Type B pancreatic cell (in vitro differentiated cells): Measurements from ENCODE around the gene OR4K14. TPM values are rescaled to one million over a fixed set of nuclear protein-coding genes. Genes with fewer than 3 reads are reported as not detected.
"Not testable (repeated sequence)": the region's sequence is repeated elsewhere in the genome, so short reads cannot be mapped to it uniquely, and the experiment has no call there.

Experiments
- DNase-seq: peaks from one replicate; pipeline ENCODE4 v3.0.0; 2021; ENCODE audit warnings: mixed read lengths; ENCODE audit not compliant: unreplicated experiment; ENCODE audit errors: extremely low spot score
- H3K27ac Mint-ChIP-seq: 2 replicates; pipeline ENCODE4 v1.8.0; 2021; ENCODE audit warnings: mild to moderate bottlenecking, mixed read lengths
- H3K27me3 Mint-ChIP-seq: 2 replicates; pipeline ENCODE4 v1.8.0; 2021; ENCODE audit warnings: mixed read lengths
- H3K36me3 Mint-ChIP-seq: 2 replicates; pipeline ENCODE4 v1.8.0; 2021; ENCODE audit warnings: mixed read lengths
- H3K4me1 Mint-ChIP-seq: one replicate; pipeline ENCODE4 v1.8.0; 2021; ENCODE audit warnings: mixed read lengths; ENCODE audit not compliant: unreplicated experiment
- H3K4me3 Mint-ChIP-seq: 2 replicates; pipeline ENCODE4 v1.8.0; 2021; ENCODE audit warnings: mild to moderate bottlenecking, mixed read lengths
- H3K9me3 Mint-ChIP-seq: 2 replicates; pipeline ENCODE4 v1.8.0; 2021; ENCODE audit warnings: mixed read lengths
- total RNA-seq: library from RNA; stranded (reverse); gene quantifications from 2 replicates; pipeline ENCODE4 v1.2.1, GENCODE V29; 2021; ENCODE audit warnings: low replicate concordance
- TF ChIP-seq, protein P1 (sequence below): fragments of 200-600 bp; sonication (generic); conservative IDR thresholded peaks from 2 replicates; pipeline ENCODE4 v1.5.0; 2021; ENCODE audit warnings: antibody characterized with exemption, mild to moderate bottlenecking

OR4K14 gene
- total RNA-seq, 1 donor from 2014 or later = not detected

DNA sequence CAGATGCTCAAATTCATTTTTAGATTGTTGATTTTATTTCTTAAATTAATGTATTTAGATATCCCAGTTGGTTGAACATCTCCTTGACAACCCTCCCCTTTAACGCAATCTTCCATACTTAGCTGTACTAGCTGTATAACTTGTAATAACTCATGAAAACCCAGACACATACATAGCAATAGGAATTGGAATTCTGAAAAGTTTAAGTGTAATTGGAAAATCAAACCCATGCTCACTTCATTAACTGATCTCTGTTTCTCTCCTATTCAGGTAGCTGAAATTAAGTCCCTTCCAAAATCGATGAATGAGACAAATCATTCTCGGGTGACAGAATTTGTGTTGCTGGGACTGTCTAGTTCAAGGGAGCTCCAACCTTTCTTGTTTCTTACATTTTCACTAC is 43.8 kb downstream of the OR4K14 start, which contains the start of gene OR4K15:
Gene OR4K15, plus strand, starts transcription at position 301 of the 400 bp plus-strand sequence. Its CDS starts 0 bp downstream, at position 301.
- Mint-ChIP-seq H3K27me3 (no peaks in the 10 kb centered on the region), H3K36me3 (no peaks in the 10 kb centered on the region), H3K9me3 (no peaks in the 10 kb centered on the region), H3K4me1 (no peaks in the 10 kb centered on the region), H3K27ac (no peak within 1 kb of the TSS), H3K4me3 (no peak within 1 kb of the TSS)
- TF ChIP-seq, protein P1, sequence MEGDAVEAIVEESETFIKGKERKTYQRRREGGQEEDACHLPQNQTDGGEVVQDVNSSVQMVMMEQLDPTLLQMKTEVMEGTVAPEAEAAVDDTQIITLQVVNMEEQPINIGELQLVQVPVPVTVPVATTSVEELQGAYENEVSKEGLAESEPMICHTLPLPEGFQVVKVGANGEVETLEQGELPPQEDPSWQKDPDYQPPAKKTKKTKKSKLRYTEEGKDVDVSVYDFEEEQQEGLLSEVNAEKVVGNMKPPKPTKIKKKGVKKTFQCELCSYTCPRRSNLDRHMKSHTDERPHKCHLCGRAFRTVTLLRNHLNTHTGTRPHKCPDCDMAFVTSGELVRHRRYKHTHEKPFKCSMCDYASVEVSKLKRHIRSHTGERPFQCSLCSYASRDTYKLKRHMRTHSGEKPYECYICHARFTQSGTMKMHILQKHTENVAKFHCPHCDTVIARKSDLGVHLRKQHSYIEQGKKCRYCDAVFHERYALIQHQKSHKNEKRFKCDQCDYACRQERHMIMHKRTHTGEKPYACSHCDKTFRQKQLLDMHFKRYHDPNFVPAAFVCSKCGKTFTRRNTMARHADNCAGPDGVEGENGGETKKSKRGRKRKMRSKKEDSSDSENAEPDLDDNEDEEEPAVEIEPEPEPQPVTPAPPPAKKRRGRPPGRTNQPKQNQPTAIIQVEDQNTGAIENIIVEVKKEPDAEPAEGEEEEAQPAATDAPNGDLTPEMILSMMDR = no peak
- DNase-seq = no peak

DNA sequence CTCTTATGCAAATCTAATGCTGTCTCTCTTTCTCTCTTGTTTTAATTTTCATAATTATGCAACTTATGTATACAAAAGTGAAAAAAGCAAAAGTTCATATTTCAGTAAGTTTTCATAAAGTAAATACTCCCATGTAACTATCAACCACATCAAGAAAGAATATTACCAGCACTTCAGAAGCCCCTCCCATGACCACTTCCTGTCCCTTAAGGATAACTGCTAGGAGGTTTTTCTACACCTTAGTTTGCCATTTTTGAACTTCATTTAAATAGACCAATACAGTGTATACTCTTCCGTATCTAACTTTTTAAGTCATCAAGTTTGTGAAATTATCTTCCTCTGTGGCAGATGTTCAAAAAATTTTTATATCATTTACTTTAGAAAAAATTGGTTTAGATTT is 44.3 kb downstream of the OR4K14 start:
- Mint-ChIP-seq H3K27ac (no peak overlapping the region), H3K9me3 (no peaks in the 10 kb centered on the region), H3K27me3 (no peaks in the 10 kb centered on the region), H3K36me3 (no peaks in the 10 kb centered on the region), H3K4me1 (no peaks in the 10 kb centered on the region), H3K4me3 (no peak overlapping the region)
- TF ChIP-seq, protein P1 = no peak
- DNase-seq = no peak

DNA sequence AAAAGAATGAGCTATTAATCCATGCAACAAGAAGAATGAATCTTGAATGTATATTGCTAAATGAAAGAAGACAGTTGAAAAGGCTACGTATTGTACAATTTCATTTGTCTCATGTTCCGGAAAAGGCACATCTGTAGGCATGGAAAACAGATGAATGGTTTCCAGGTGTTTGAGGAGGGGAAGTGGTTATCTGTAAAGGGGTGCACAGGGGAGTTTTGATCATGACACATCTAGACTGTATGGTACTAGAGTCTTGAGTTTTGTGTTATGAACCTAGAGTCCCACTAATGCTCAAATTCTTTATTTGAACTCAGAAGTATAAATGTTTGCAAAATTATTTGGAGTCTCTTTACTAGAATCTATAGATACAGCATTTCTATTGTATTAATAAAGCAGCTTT is 49.4 kb downstream of the OR4K14 start:
- H3K9me3 Mint-ChIP-seq, H3K36me3 Mint-ChIP-seq, H3K27ac Mint-ChIP-seq, H3K4me1 Mint-ChIP-seq, DNase-seq, H3K4me3 Mint-ChIP-seq, H3K27me3 Mint-ChIP-seq: not testable (repeated sequence)

Other genes starting within 250 kb of the OR4K14 start
- not detected in 2 replicates for gene OR4M1, start 245.8 kb downstream of the OR4K14 start, total RNA-seq
- gene OR4N2, start 215.5 kb downstream of the OR4K14 start, total RNA-seq = not detected in 2 replicates
- not detected in 2 replicates for gene OR4K2, start 144.2 kb downstream of the OR4K14 start, total RNA-seq
- gene OR4K5, start 98.7 kb downstream of the OR4K14 start, total RNA-seq = not detected in 2 replicates
- not detected in 2 replicates for gene OR4K1, start 88.4 kb downstream of the OR4K14 start, total RNA-seq
- gene OR4K15, start 43.7 kb downstream of the OR4K14 start, total RNA-seq = not detected in 2 replicates
- not detected in 2 replicates for gene OR4Q2, start 17.1 kb downstream of the OR4K14 start, total RNA-seq
- not detected in 2 replicates for gene OR4K13, start 16.7 kb upstream of the OR4K14 start, total RNA-seq
- gene OR4L1, start 40.7 kb upstream of the OR4K14 start, total RNA-seq = not detected in 2 replicates
- gene OR4K17, start 91.4 kb upstream of the OR4K14 start, total RNA-seq = not detected in 2 replicates
- not detected in 2 replicates for gene OR4N5, start 119.5 kb upstream of the OR4K14 start, total RNA-seq
- not detected in 2 replicates for gene OR11G2, start 171.6 kb upstream of the OR4K14 start, total RNA-seq
- not detected in 2 replicates for gene OR11H6, start 204.4 kb upstream of the OR4K14 start, total RNA-seq
- not detected in 2 replicates for gene OR11H7, start 209.7 kb upstream of the OR4K14 start, total RNA-seq
- gene OR11H4, start 220.0 kb upstream of the OR4K14 start, total RNA-seq = not detected in 2 replicates